DOHH2 (cell line): Measurements from ENCODE around the gene DNAI1.

Experiments used
- EZH2phosphoT487 ChIP-seq: fragments of 200-600 bp; sonication (generic); IDR thresholded peaks from 2 replicates; pipeline ENCODE4 v1.6.1; 2017; ENCODE audit warnings: borderline replicate concordance, mild to moderate bottlenecking, antibody characterized with exemption, low read length, moderate library complexity, mixed read lengths
- TF ChIP-seq, protein P1 (sequence below): fragments of 200-600 bp; sonication (generic); IDR thresholded peaks from one replicate; pipeline ENCODE4 v1.5.1; 2014; ENCODE audit warnings: antibody characterized with exemption, mild to moderate bottlenecking, low read depth, low read length; ENCODE audit not compliant: poor library complexity, severe bottlenecking

DNA sequence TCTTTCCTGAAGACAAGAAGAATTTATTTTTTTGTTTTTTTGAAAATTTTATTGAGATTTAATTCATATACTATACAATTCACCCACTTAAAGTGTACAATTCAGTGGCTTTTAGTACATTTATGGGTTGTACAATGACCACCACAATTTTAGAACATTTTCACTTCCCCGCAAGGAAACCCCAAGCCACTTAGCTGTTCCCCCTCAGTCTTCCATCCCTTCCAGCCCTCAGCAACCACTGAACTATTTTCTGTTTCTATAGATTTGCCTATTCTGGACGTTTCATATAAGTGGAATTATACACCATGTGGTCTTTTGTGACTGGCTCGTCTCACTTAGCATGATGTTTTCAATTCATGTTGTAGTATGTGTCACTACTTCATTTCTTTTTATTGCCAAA is 28.0 kb downstream of the DNAI1 start:
- TF ChIP-seq, protein P1, sequence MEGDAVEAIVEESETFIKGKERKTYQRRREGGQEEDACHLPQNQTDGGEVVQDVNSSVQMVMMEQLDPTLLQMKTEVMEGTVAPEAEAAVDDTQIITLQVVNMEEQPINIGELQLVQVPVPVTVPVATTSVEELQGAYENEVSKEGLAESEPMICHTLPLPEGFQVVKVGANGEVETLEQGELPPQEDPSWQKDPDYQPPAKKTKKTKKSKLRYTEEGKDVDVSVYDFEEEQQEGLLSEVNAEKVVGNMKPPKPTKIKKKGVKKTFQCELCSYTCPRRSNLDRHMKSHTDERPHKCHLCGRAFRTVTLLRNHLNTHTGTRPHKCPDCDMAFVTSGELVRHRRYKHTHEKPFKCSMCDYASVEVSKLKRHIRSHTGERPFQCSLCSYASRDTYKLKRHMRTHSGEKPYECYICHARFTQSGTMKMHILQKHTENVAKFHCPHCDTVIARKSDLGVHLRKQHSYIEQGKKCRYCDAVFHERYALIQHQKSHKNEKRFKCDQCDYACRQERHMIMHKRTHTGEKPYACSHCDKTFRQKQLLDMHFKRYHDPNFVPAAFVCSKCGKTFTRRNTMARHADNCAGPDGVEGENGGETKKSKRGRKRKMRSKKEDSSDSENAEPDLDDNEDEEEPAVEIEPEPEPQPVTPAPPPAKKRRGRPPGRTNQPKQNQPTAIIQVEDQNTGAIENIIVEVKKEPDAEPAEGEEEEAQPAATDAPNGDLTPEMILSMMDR: no peak
- TF ChIP-seq EZH2phosphoT487: no peak
